NK-92 (cell line): ENCODE results near the gene GRK5.

Experiments used
- DNase-seq: peaks from one replicate; lab custom pipeline; 2025; ENCODE audit not compliant: unreplicated experiment; lab: John Stamatoyannopoulos, UW

GRK5 gene

GRCh38 chr10:119373294-119374102, 166.1 kb downstream of the GRK5 start:
- no peak for DNase-seq

GRCh38 chr10:119374236-119374635, 166.9 kb downstream of the GRK5 start:
- no peak for DNase-seq

- no peak for DNase-seq
Measured at GRCh38 chr10:119375574-119376272, 168.4 kb downstream of the GRK5 start.

DNA sequence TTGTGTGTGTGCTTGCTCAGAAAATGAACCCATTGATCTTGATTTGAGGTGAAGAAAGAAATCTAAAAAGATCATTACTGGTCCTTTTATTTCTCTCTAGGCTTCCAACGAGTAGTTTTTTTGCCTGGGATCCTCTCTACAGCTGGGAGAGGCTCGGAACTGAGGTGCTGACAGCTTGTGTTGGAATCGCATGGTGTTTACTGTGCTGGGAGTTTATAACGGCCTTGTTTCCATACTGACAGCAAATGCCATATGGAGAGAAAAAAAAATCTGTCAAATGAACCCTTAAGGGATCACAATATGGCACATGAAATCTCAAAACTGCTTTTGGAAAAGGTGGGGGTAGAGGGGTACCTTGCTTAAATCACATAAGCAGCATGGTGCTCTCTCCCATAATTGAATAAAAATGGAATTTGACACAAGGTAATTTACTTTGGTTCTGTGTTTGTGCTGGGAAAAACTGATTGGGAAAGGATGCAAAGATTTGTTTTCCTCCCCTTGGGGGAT, 170.1 kb downstream of the GRK5 start:
- no peak for DNase-seq

- DNase-seq: no peak
Measured at GRCh38 chr10:119377958-119378736, 170.8 kb downstream of the GRK5 start.

DNA sequence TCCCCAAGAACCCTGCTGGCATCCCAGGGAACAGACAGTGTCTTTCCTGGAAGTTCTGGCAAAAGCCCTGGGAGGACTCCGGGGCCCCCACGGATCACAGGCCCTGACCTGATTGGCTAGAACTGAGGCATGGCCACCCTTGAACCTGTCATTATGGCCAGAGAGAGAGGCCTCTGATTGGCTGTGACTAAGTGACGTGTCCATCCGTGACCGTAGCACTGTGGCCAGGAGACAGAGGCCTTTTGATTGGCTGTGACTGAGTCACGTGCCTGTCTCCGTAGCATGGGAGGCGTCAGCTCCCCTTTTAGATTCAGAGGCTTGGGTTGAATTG, 171.3 kb downstream of the GRK5 start:
- DNase-seq: no peak

GRCh38 chr10:119379466-119380071, 172.2 kb downstream of the GRK5 start:
- no peak for DNase-seq

DNA sequence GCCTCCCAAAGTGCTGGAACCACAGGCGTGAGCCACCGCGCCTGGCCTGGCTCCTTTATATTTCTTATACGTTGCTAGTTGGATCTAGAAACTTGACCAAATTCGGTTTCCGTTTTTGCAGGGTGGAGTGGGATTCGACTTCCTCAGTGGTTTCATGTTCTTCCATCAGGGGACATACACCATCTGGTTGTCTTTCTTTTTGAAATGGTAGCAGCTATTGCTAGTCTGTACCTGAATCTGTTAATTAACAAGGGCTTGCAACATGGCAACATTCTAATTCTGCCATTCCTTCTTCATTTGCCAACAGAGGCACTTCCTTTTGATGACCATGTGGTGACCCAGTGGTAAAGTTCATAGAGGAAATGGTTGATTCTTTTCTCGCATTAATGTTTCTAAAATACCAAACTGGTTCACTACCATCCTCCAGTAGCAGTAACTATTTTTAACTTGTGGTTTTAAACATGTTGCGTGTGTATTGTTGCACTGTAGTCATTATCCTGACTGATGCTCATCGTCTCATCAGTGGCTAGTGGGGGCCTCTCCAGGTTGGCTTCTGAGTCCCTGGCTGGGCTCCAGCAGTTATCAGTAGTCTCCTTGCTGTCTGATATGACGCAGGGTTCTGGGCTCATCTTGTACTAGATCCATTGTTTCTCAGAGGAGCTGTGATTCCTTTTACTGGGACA, 175.9 kb downstream of the GRK5 start:
- no peak for DNase-seq

DNA sequence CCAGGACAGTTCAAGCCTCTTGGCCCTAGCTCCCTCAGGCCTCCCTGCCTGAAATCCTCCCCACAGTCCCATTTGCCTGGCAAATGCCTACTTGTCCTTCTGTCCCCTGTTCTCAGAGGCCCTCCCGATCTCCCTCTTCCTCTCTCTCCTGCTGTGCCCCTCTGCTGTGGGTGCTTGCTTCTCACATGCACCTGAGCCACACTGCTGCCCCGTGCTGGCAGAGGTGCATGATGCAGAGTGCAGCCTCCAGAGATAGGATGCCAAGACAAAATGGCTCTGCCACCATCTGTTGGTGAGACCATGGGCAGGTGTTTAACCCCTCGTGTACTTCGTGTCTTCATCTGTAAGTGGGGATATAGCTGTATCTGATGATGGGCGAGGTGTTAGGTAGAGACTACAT, 176.8 kb downstream of the GRK5 start:
- DNase-seq: no peak

DNA sequence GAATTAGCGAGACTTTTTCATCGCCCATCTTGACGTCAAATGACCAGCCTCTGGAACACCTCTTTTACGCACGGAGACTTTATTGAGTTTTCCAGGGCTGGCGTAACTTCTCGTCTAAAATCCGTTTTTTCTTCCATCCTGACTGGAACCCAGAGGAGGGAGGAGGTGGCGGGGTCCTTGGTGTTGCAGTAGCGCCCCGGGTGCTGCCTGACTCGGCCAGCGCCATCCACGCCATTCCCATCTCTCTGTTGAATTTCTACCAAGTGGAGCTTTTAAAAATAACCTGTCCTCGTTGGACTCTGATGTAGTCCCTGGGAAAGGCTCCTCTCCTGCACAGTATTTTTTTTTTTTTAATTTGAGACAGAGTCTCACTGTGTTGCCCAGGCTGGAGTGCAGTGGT, 179.3 kb downstream of the GRK5 start:
- no peak for DNase-seq

DNA sequence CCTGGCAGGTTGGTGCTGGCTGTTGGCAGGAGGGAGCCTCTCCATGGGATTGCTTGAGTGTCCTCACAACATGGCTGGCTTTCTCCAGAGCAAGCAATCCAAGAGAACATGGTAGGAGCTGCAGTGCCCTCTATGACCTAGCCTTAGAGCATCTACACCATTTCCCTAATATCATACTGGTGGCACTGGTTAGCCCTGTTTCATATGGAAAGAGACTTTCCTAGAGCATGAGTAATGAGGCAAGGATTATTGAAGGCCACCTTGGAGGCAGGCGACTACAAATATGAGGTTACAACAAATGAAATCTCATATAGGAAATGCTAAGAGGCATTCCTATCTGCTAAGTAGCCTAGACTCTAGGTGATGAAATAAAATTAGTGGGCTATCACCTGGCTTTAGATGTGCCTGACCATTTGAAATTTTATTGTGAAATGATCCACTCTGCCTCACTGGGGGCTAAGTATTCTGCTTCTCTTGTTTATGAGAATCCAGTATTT, 181.5 kb downstream of the GRK5 start:
- DNase-seq: no peak

- no peak for DNase-seq
Measured at GRCh38 chr10:119391440-119392251, 184.3 kb downstream of the GRK5 start.

DNA sequence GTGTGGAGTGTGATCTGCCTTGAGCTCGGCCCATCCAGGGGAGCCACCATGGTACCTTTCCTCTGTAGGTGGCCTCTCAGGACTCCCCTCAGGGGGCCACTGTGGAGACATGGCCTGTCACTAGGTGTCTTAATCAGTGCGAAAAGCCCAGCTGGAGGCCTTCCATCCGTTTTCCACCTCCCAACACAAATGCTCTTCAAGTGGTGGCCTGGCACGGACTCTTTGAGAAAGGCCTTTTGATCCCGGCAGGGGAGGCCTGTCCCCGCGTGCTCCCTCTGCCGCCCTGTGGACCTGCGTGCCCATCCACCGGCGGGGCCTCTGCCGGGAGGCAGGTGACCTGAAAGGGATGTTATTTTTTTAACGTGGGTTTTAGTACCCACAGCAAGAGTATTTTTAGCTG, 185.6 kb downstream of the GRK5 start:
- no peak for DNase-seq

DNA sequence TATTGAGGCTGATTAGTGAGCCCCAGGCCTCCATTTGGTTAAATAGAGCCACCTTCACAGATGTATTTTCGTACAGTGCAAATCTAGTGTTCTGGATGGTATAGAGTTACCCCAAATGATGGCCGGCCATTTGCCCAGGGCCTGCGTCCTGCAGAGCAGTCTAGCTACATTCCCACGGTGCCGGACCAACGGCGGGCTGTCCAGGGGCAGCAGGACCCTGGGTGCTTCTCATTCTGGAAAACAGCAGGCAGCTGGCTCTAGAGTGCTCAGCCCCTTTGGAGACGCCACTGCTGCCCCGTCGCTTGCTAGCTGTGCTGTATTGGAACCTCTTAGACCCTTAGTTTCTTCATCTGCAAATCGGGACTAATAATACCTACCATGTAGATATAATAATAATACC, 186.1 kb downstream of the GRK5 start:
- no peak for DNase-seq

DNA sequence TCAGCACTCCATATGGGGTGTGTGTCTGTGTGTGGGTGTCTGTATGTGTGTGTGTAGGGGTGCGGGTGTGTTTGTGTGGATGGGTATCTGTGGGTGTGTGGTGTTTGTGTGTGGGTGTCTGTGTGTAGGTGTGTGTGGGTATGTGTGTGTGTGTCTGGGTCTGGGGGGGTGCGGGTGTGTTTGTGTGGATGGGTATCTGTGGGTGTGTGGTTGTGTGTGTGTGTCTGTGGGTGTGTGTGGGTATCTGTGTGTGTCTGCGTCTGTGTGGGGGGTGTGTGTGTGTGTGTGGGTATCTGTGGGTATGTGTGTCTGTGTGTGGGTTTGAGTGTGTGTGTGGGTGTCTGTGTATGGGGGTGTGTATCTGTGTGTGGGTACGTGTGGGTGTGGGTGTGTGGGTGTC, 186.5 kb downstream of the GRK5 start:
- no peak for DNase-seq

DNA sequence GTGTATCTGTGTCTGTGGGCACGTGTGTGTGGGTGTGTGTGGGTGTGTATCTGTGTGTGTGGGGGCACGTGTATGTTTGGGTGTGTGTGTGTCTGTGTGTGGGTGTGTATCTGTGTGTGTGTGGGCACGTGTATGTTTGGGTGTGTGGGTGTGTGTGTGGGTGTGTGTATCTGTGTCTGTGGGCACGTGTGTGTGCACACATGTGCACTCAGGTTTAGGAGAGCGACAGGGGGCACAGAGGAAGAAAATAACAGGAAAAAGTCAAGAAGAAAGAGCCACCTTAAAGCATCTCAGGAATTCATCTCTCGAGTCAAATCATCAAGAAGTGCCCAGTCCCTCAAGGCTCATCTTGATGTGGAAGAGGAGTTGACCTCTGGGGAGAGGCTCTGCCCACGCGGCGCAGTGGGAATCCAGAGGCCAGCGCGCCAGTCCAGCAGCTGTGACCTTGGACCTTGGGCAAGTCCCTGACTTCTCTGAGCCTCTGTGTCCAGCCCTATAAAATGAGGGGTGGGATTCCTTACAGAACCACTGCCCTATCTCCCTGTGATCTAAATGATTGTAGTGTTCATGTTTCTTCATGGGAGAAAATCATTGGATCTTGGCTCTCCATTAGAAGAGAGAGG, 187.4 kb downstream of the GRK5 start:
- DNase-seq: no peak

- no peak for DNase-seq
Measured at GRCh38 chr10:119395280-119396007, 188.1 kb downstream of the GRK5 start.

DNA sequence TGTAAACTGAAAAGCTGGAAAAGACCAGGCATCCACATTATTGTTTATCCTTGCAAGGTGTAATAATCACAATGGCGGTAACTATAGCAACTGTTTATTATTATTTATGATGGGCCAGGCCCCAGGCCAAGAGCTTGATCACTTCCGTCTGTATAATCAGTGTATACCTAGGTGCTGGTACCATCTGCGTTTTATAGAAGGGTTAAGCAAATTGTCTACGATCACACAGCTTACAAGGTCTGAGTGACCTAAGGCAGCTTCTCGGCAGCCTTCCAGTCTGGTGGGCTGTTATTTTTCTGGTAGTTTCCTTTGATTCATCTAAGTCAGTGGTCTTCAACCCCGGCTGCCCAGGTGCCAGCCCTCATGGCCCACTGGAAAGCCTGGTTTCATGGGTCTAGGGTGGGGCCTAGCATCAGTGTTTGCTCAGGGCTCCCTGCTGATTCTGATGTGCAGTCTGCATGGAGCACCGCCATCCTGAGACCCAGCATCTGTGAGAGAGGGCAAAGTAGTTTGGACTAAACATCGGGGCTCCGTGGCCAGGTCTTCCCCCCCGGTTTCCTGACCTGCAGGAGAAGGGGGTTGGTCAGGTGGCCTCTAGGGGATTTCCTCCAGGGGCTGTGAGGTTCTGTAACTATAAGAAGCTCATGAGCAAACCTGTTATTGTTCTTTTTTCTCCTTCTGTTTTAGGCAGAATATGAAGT, 188.8 kb downstream of the GRK5 start:
- no peak for DNase-seq
